ENCODE data around the gene ITGAD. TPM values are rescaled to one million over a fixed set of nuclear protein-coding genes. Genes with fewer than 3 reads are reported as not detected.

Gene ITGAD
- total RNA-seq, 1 donor from 2014 or later, result not detected

GRCh38 chr16:31409433-31409832, 16.3 kb downstream of the ITGAD start:
- H3K4me1 ChIP-seq (ENCODE audit: insufficient read depth, low read length), result no peaks in the 10 kb centered on the region
- no peak overlapping the region for H3K27ac Mint-ChIP-seq (ENCODE audit: unreplicated experiment)
- no peak overlapping the region for H3K4me2 ChIP-seq (ENCODE audit: low read length)
- TF ChIP-seq CTCF (IDR thresholded peaks at IDR 0.05; ENCODE audit: insufficient read depth, low read depth, low read length), result no peak
- no peak for TF ChIP-seq EZH2 (IDR thresholded peaks at IDR 0.05; ENCODE audit: insufficient read depth, low read length)
- no peaks in the 10 kb centered on the region for H3K9me3 ChIP-seq (ENCODE audit: insufficient read depth, low read depth, low read length)
- H3K9me3 Mint-ChIP-seq (ENCODE audit: unreplicated experiment), result no peaks in the 10 kb centered on the region
- no peaks in the 10 kb centered on the region for H3K27me3 ChIP-seq (ENCODE audit: insufficient read depth, low read length)
- H3K36me3 ChIP-seq (ENCODE audit: insufficient read depth, low read length), result no peaks in the 10 kb centered on the region
- no peaks in the 10 kb centered on the region for H3K4me1 Mint-ChIP-seq (ENCODE audit: low read depth, unreplicated experiment)
- FAIRE-seq (no peak), DNase-seq (ENCODE audit: low read depth) (peak; percentile 12)
- no peaks in the 10 kb centered on the region for H3K36me3 Mint-ChIP-seq (ENCODE audit: low read depth, unreplicated experiment)
- no peak overlapping the region for H2AFZ ChIP-seq (ENCODE audit: low read depth, low read length)
- H3K79me2 ChIP-seq (ENCODE audit: insufficient read depth, low read length), result no peaks in the 10 kb centered on the region
- H3K9ac ChIP-seq (ENCODE audit: low read length), result no peak overlapping the region
- H3K4me3 ChIP-seq (ENCODE audit: insufficient read depth, low read depth, low read length), result no peak overlapping the region
- H3K27me3 Mint-ChIP-seq (ENCODE audit: low read depth, unreplicated experiment), result peaks cover 57% of the 10 kb centered on the region
- H4K20me1 ChIP-seq (ENCODE audit: insufficient read depth, low read length), result no peaks in the 10 kb centered on the region
- H3K4me3 Mint-ChIP-seq (ENCODE audit: unreplicated experiment), result no peak overlapping the region
- no peak overlapping the region for H3K27ac ChIP-seq (ENCODE audit: low read depth, low read length)

GRCh38 chr16:31410082-31410481, 16.9 kb downstream of the ITGAD start:
- Mint-ChIP-seq H3K36me3 (ENCODE audit: low read depth, unreplicated experiment) (no peaks in the 10 kb centered on the region), H3K4me3 (ENCODE audit: unreplicated experiment) (no peak overlapping the region), H3K9me3 (ENCODE audit: unreplicated experiment) (no peaks in the 10 kb centered on the region), H3K4me1 (ENCODE audit: low read depth, unreplicated experiment) (no peaks in the 10 kb centered on the region), H3K27me3 (ENCODE audit: low read depth, unreplicated experiment) (peaks cover 61% of the 10 kb centered on the region), H3K27ac (ENCODE audit: unreplicated experiment) (no peak overlapping the region)
- no peaks in the 10 kb centered on the region for H3K36me3 ChIP-seq (ENCODE audit: insufficient read depth, low read length)
- H3K4me3 ChIP-seq (ENCODE audit: insufficient read depth, low read depth, low read length), result no peak overlapping the region
- H3K27me3 ChIP-seq (ENCODE audit: insufficient read depth, low read length), result no peaks in the 10 kb centered on the region
- H3K9ac ChIP-seq (ENCODE audit: low read length), result no peak overlapping the region
- no peak overlapping the region for H2AFZ ChIP-seq (ENCODE audit: low read depth, low read length)
- H3K79me2 ChIP-seq (ENCODE audit: insufficient read depth, low read length), result no peaks in the 10 kb centered on the region
- H4K20me1 ChIP-seq (ENCODE audit: insufficient read depth, low read length), result no peaks in the 10 kb centered on the region
- no peak for DNase-seq (ENCODE audit: low read depth)
- no peak overlapping the region for H3K4me2 ChIP-seq (ENCODE audit: low read length)
- no peak for TF ChIP-seq EZH2 (IDR thresholded peaks at IDR 0.05; ENCODE audit: insufficient read depth, low read length)
- no peak for TF ChIP-seq CTCF (IDR thresholded peaks at IDR 0.05; ENCODE audit: insufficient read depth, low read depth, low read length)
- no peaks in the 10 kb centered on the region for H3K9me3 ChIP-seq (ENCODE audit: insufficient read depth, low read depth, low read length)
- no peaks in the 10 kb centered on the region for H3K4me1 ChIP-seq (ENCODE audit: insufficient read depth, low read length)
- FAIRE-seq, result no peak
- H3K27ac ChIP-seq (ENCODE audit: low read depth, low read length), result no peak overlapping the region

GRCh38 chr16:31411024-31411844, 18.1 kb downstream of the ITGAD start:
- H3K27me3 ChIP-seq (ENCODE audit: insufficient read depth, low read length), result no peaks in the 10 kb centered on the region
- peaks cover 72% of the 10 kb centered on the region for H3K27me3 Mint-ChIP-seq (ENCODE audit: low read depth, unreplicated experiment)

More at GRCh38 chr16:31411024-31411844, 18.1 kb downstream of the ITGAD start:
- Histone ChIP-seq H3K4me2 (ENCODE audit: low read length) (no peak overlapping the region), H3K79me2 (ENCODE audit: insufficient read depth, low read length) (no peaks in the 10 kb centered on the region), H3K4me3 (ENCODE audit: insufficient read depth, low read depth, low read length) (no peak overlapping the region), H3K4me1 (ENCODE audit: insufficient read depth, low read length) (no peaks in the 10 kb centered on the region), H3K36me3 (ENCODE audit: insufficient read depth, low read length) (no peaks in the 10 kb centered on the region), H3K9me3 (ENCODE audit: insufficient read depth, low read depth, low read length) (no peaks in the 10 kb centered on the region), H3K9ac (ENCODE audit: low read length) (no peak overlapping the region), H3K27ac (ENCODE audit: low read depth, low read length) (no peak overlapping the region), H4K20me1 (ENCODE audit: insufficient read depth, low read length) (no peaks in the 10 kb centered on the region), H2AFZ (ENCODE audit: low read depth, low read length) (no peak overlapping the region)
- Mint-ChIP-seq H3K36me3 (ENCODE audit: low read depth, unreplicated experiment) (no peaks in the 10 kb centered on the region), H3K27ac (ENCODE audit: unreplicated experiment) (no peak overlapping the region), H3K9me3 (ENCODE audit: unreplicated experiment) (peaks cover 6% of the 10 kb centered on the region), H3K4me1 (ENCODE audit: low read depth, unreplicated experiment) (no peaks in the 10 kb centered on the region), H3K4me3 (ENCODE audit: unreplicated experiment) (no peak overlapping the region)
- TF ChIP-seq CTCF (IDR thresholded peaks at IDR 0.05; ENCODE audit: insufficient read depth, low read depth, low read length), result no peak
- TF ChIP-seq EZH2 (IDR thresholded peaks at IDR 0.05; ENCODE audit: insufficient read depth, low read length), result no peak
- no peak for DNase-seq (ENCODE audit: low read depth)
- FAIRE-seq, result no peak

Measured in astrocyte (in vitro differentiated cells and primary cell).